SK-N-SH (cell line): ENCODE measurements around the gene TGM6. TPM values are rescaled to one million over a fixed set of nuclear protein-coding genes. Genes with fewer than 3 reads are reported as not detected.

Source experiments
- CTCF ChIA-PET: fragments of 300-600, 350-600 bp; formaldehyde crosslinking; extraction: SDS; loops from one replicate; lab custom pipeline; 2021; lab: Yijun Ruan, JAX
- POLR2A ChIA-PET: fragments of 350-600 bp; sonication (Branson Sonifier 250); formaldehyde crosslinking; extraction: SDS; loops from one replicate; lab custom pipeline; 2020; ENCODE audit warnings: antibody characterized with exemption, inconsistent platforms; lab: Yijun Ruan, JAX
- DNase-seq: peaks from one replicate; pipeline ENCODE4 v3.0.0; 2012
- H2AFZ ChIP-seq: fragments of 200-600 bp; sonication (generic); 2 replicates; pipeline ENCODE4 v1.8.1; 2016; ENCODE audit warnings: antibody characterized with exemption, mild to moderate bottlenecking, low read depth
- H3F3A ChIP-seq: fragments of 200-600 bp; sonication (generic); replicated peaks from 2 replicates; pipeline ENCODE3; 2016; ENCODE audit warnings: antibody characterized with exemption, mild to moderate bottlenecking; ENCODE audit not compliant: insufficient read depth
- H3K27ac ChIP-seq, 2 experiments: fragments of 200-500 bp in 1 of 2; fragments of 200-600 bp in 1 of 2; sonication (Bioruptor generic) in 1 of 2; sonication (generic), shearing (Covaris generic) in 1 of 2; 2 replicates each; pipeline versions ENCODE4 v1.5.1 to v1.6.1; 2014 to 2016; ENCODE audit warnings: low read depth in 2 of 2, inconsistent platforms in 1 of 2, low read length in 1 of 2, mild to moderate bottlenecking in 1 of 2, mixed read lengths in 1 of 2
- H3K27me3 ChIP-seq: fragments of 200-600 bp; sonication (generic), shearing (Covaris generic); 2 replicates; pipeline ENCODE4 v1.6.1; 2016; ENCODE audit warnings: mixed run types; ENCODE audit not compliant: insufficient read depth
- H3K36me3 ChIP-seq, 2 experiments: fragments of 200-500 bp in 1 of 2; fragments of 200-600 bp in 1 of 2; sonication (Bioruptor generic) in 1 of 2; sonication (generic) in 1 of 2; replicated peaks in 1 of 2; 2 replicates each; pipeline versions ENCODE3 to v1.5.1; 2014 to 2016; ENCODE audit warnings: low read length in 1 of 2, mild to moderate bottlenecking in 1 of 2; ENCODE audit not compliant: insufficient read depth in 2 of 2, control insufficient read depth in 1 of 2
- H3K4me1 ChIP-seq, 2 experiments: fragments of 200-500 bp in 1 of 2; fragments of 200-600 bp in 1 of 2; sonication (Bioruptor generic) in 1 of 2; sonication (generic), shearing (Covaris generic) in 1 of 2; 2 replicates each; pipeline versions ENCODE4 v1.5.1 to v1.6.1; 2014 to 2016; ENCODE audit warnings: low read depth in 1 of 2, low read length in 1 of 2, mixed run types in 1 of 2; ENCODE audit not compliant: insufficient read depth in 2 of 2, control insufficient read depth in 1 of 2
- H3K4me2 ChIP-seq: fragments of 200-600 bp; sonication (generic), shearing (Covaris generic); 2 replicates; pipeline ENCODE4 v1.6.1; 2017; ENCODE audit warnings: mixed run types
- H3K4me3 ChIP-seq, 2 experiments: fragments of 200-500 bp in 1 of 2; fragments of 200-600 bp in 1 of 2; sonication (Bioruptor generic) in 1 of 2; sonication (generic), shearing (Covaris generic) in 1 of 2; 2 replicates each; pipeline versions ENCODE4 v1.5.1 to v1.8.1; 2014 to 2016; ENCODE audit warnings: low read depth in 2 of 2, inconsistent platforms in 1 of 2, low read length in 1 of 2, mild to moderate bottlenecking in 1 of 2, mixed read lengths in 1 of 2, moderate library complexity in 1 of 2
- H3K79me2 ChIP-seq: fragments of 200-600 bp; sonication (generic); 2 replicates; pipeline ENCODE4 v1.8.1; 2017; ENCODE audit warnings: mild to moderate bottlenecking; ENCODE audit not compliant: insufficient read depth
- H3K9ac ChIP-seq: fragments of 200-600 bp; sonication (generic); 2 replicates; pipeline ENCODE4 v1.6.1; 2017; ENCODE audit warnings: mixed run types
- H3K9me2 ChIP-seq: fragments of 200-600 bp; sonication (generic); 2 replicates; pipeline ENCODE4 v1.6.1; 2017; ENCODE audit warnings: mixed run types
- H3K9me3 ChIP-seq: fragments of 200-600 bp; sonication (generic); 2 replicates; pipeline ENCODE4 v1.6.1; 2017; ENCODE audit warnings: mixed run types, mild to moderate bottlenecking, moderate library complexity
- H4K20me1 ChIP-seq: fragments of 200-600 bp; sonication (generic); 2 replicates; pipeline ENCODE4 v1.6.1; 2017; ENCODE audit warnings: mild to moderate bottlenecking, mixed run types; ENCODE audit not compliant: insufficient read depth
- CTCF ChIP-seq: fragments of 200-600 bp; sonication (generic); IDR thresholded peaks from 2 replicates; pipeline ENCODE4 v1.6.1; 2017; ENCODE audit warnings: antibody characterized with exemption, mild to moderate bottlenecking, moderate library complexity
- ELF1 ChIP-seq: IDR thresholded peaks from 2 replicates; pipeline ENCODE4 v1.4.0; 2012
- GABPA ChIP-seq: IDR thresholded peaks from 2 replicates; pipeline ENCODE4 v1.4.0; 2012; ENCODE audit warnings: low read depth, mild to moderate bottlenecking
- NRF1 ChIP-seq: IDR thresholded peaks from 2 replicates; pipeline ENCODE4 v1.6.1; 2012; ENCODE audit warnings: low read depth, mild to moderate bottlenecking, low read length
- SMC3 ChIP-seq: IDR thresholded peaks from 2 replicates; pipeline ENCODE4 v1.6.1; 2012; ENCODE audit warnings: low read depth, low read length, improper control_type of control experiment
- WGBS: methylation state at CpG from one replicate; pipeline ENCODE4 v1.1.6; 2017; ENCODE audit warnings: low lambda C conversion rate; 5-methylcytosine and 5-hydroxymethylcytosine counted together
- polyA plus RNA-seq, 3 experiments: library from polyadenylated mRNA; depleted of rRNA; stranded (reverse); fragments of >200 nt; gene quantifications; 2 replicates each; pipeline ENCODE4 v1.2.3, GENCODE V29; 2012

Gene TGM6
- polyA plus RNA-seq, 1 of the 3 experiments (the other 2 are of a cell fraction), result not detected

DNA sequence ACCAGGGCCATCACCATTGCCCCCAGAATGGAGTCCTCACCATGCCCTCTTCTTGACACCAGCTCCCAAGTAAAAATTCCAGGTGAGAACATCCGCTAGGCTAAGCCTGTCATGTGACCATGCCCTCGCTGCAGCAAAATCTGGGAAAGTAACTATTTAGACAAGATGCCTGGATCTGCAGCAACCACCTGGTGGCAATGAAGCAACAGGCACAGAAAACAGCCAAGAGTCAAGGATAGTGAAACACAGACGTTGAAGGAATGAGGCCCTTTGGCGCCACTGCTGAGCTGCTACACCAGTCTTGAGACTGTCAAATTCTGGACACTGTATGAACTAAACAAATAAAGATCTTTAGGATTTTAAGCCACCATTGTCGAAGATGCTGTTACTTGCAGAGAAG is 30.1 kb upstream of the TGM6 start:
- Histone ChIP-seq H3K9ac (no peak overlapping the region), H4K20me1 (no peaks in the 10 kb centered on the region), H3K27me3 (no peaks in the 10 kb centered on the region), H3K4me2 (no peak overlapping the region), H3K36me3 (no peaks in the 10 kb centered on the region), H2AFZ (no peak overlapping the region), H3K4me1 (peaks cover 0 to 14% of the 10 kb centered on the region in 2 experiments; a peak in 2 of 4 replicates), H3K4me3 (no peak overlapping the region), H3F3A (no peaks in the 10 kb centered on the region), H3K79me2 (no peaks in the 10 kb centered on the region), H3K9me2 (no peaks in the 10 kb centered on the region), H3K9me3 (no peaks in the 10 kb centered on the region; the same call in 1 of the 2 replicates), H3K27ac (no peak overlapping the region)
- WGBS, result 65% methylated on average over 5 of the region's 5 CpGs
- ChIA-PET POLR2A (no interaction called here), CTCF (interaction anchor here (0.7 to 1.6 kb wide), 9 partner anchors 10 to 296 kb away, joined by 3 to 4 read pairs (median 3); no protein-coding TSS in a partner anchor)
- TF ChIP-seq GABPA (no peak), CTCF (no peak), ELF1 (no peak)
- no peak for DNase-seq

GRCh38 chr20:2353231-2353630 is 27.5 kb upstream of the TGM6 start:
- ChIA-PET CTCF (interaction anchor here (0.9 to 1.3 kb wide), 4 partner anchors 14 to 588 kb away, joined by 3 to 6 read pairs (median 4); no protein-coding TSS in a partner anchor), POLR2A (interaction anchor here (0.8 kb wide), 1 partner anchor 10 kb away, joined by 5 read pairs; no protein-coding TSS in a partner anchor)

DNA sequence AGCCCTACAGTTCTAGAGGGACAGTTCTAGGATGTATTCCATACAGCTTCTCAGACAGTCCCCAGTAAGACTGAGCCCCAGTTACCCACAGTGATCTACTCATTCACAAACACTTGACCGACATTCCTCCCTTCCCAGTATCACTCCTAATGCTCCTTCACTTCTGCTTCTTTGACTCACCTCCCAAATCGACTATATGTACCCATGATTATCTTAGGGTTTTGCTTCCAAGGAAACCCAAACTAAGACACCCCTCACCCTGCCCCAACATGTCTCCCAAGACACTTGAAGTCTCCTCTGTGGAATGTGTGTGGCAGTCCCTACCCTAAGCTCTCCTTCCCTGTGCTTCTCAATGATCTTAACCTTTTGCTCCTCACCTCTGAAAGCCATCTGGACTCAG is 23.6 kb upstream of the TGM6 start:
- no peaks in the 10 kb centered on the region; a peak in 1 of 4 replicates for H3K4me1 ChIP-seq
- DNase-seq, result no peak
- H2AFZ ChIP-seq, result no peak overlapping the region
- H3K9me3 ChIP-seq, result peaks cover 8% of the 10 kb centered on the region; the same call in 1 of the 2 replicates
- 14% methylated on average over 2 of the region's 2 CpGs for WGBS
- H3K27me3 ChIP-seq, result no peaks in the 10 kb centered on the region
- no peaks in the 10 kb centered on the region for H4K20me1 ChIP-seq
- H3F3A ChIP-seq, result no peaks in the 10 kb centered on the region
- no peaks in the 10 kb centered on the region for H3K36me3 ChIP-seq
- ChIA-PET CTCF (interaction anchor here (0.9 to 1.3 kb wide), 2 partner anchors 30 to 95 kb away, joined by 3 to 4 read pairs; no protein-coding TSS in a partner anchor), POLR2A (no interaction called here)
- no peaks in the 10 kb centered on the region for H3K9me2 ChIP-seq
- no peak overlapping the region for H3K27ac ChIP-seq
- no peaks in the 10 kb centered on the region for H3K79me2 ChIP-seq
- no peak overlapping the region for H3K9ac ChIP-seq
- H3K4me3 ChIP-seq, result no peak overlapping the region
- H3K4me2 ChIP-seq, result no peak overlapping the region
- no peak for TF ChIP-seq NRF1

More at GRCh38 chr20:2353231-2353630, 27.5 kb upstream of the TGM6 start:
- no peak for DNase-seq
- H3K36me3 ChIP-seq, result no peaks in the 10 kb centered on the region
- H3K4me3 ChIP-seq, result no peak overlapping the region
- 70% methylated on average over 3 of the region's 3 CpGs for WGBS
- TF ChIP-seq SMC3, result no peak
- H3K9me2 ChIP-seq, result no peaks in the 10 kb centered on the region
- H4K20me1 ChIP-seq, result no peaks in the 10 kb centered on the region
- H3K4me1 ChIP-seq, result peaks cover 0 to 13% of the 10 kb centered on the region in 2 experiments; a peak in 2 of 4 replicates
- no peaks in the 10 kb centered on the region for H3K79me2 ChIP-seq
- no peaks in the 10 kb centered on the region for H3K27me3 ChIP-seq
- H3K4me2 ChIP-seq, result no peak overlapping the region
- no peaks in the 10 kb centered on the region for H3K9me3 ChIP-seq
- H2AFZ ChIP-seq, result no peak overlapping the region
- H3K9ac ChIP-seq, result no peak overlapping the region
- no peak overlapping the region for H3K27ac ChIP-seq
- H3F3A ChIP-seq, result no peaks in the 10 kb centered on the region
